CD14-positive monocyte (primary cell): Measurements from ENCODE around the gene RETREG1. TPM values are rescaled to one million over a fixed set of nuclear protein-coding genes. Genes with fewer than 3 reads are reported as not detected.

Source experiments
- DNase-seq, 3 donors: peaks; one replicate each; pipeline ENCODE4 v3.0.0-alpha.2; 2011 to 2022
- H2AFZ ChIP-seq: 2 replicates; pipeline ENCODE4 v1.6.0; 2012; ENCODE audit warnings: mild to moderate bottlenecking, low read depth, low read length, inconsistent platforms; ENCODE audit not compliant: insufficient read depth, poor library complexity, severe bottlenecking
- H3K27ac ChIP-seq, 2 donors: 1 replicate in 1 of 2; 2 replicates in 1 of 2; pipeline ENCODE4 v1.5.1; 2012 to 2013; ENCODE audit warnings: low read length in 2 of 2, control low read depth in 1 of 2, inconsistent platforms in 1 of 2, low read depth in 1 of 2, mild to moderate bottlenecking in 1 of 2
- H3K27me3 ChIP-seq, 2 donors: one replicate each; pipeline versions ENCODE4 v1.6.0 to v1.6.1; 2011 to 2013; ENCODE audit warnings: low read length in 2 of 2; ENCODE audit not compliant: control insufficient read depth in 2 of 2, insufficient read depth in 2 of 2
- H3K36me3 ChIP-seq, 2 donors: replicated peaks in 1 of 2; 1 replicate in 1 of 2; 2 replicates in 1 of 2; pipeline versions ENCODE4 v1.5.1 to v1.6.1; 2012 to 2013; ENCODE audit warnings: low read length in 2 of 2, control low read depth in 1 of 2, inconsistent platforms in 1 of 2, mild to moderate bottlenecking in 1 of 2; ENCODE audit not compliant: insufficient read depth in 2 of 2, control insufficient read depth in 1 of 2
- H3K4me1 ChIP-seq, 2 donors: 1 replicate in 1 of 2; 2 replicates in 1 of 2; pipeline versions ENCODE4 v1.5.1 to v1.6.1; 2012 to 2013; ENCODE audit warnings: low read length in 2 of 2, control low read depth in 1 of 2, inconsistent platforms in 1 of 2, mild to moderate bottlenecking in 1 of 2, moderate library complexity in 1 of 2; ENCODE audit not compliant: insufficient read depth in 2 of 2, control insufficient read depth in 1 of 2
- H3K4me2 ChIP-seq: replicated peaks from 2 replicates; pipeline ENCODE3; 2012; ENCODE audit warnings: low read length, moderate library complexity, mild to moderate bottlenecking; ENCODE audit not compliant: poor library complexity, severe bottlenecking; ENCODE audit errors: extremely low read depth
- H3K4me3 ChIP-seq, 3 experiments: fragments of 200-600 bp in 1 of 3; sonication (generic) in 1 of 3; replicated peaks in 1 of 3; 1 replicate in 2 of 3; 2 replicates in 1 of 3; pipeline ENCODE4 v1.5.1; 2011 to 2013; ENCODE audit warnings: low read length in 3 of 3, mild to moderate bottlenecking in 3 of 3, control low read depth in 2 of 3, low read depth in 2 of 3, inconsistent platforms in 1 of 3, moderate library complexity in 1 of 3
- H3K79me2 ChIP-seq: 2 replicates; pipeline ENCODE4 v1.6.0; 2012; ENCODE audit warnings: mild to moderate bottlenecking, control low read depth, inconsistent platforms, low read length, moderate library complexity; ENCODE audit not compliant: insufficient read depth
- H3K9ac ChIP-seq: 2 replicates; pipeline ENCODE4 v1.6.0; 2017; ENCODE audit warnings: low read length, mild to moderate bottlenecking; ENCODE audit not compliant: insufficient read depth, poor library complexity, severe bottlenecking
- H3K9me3 ChIP-seq, 2 donors: replicated peaks in 1 of 2; 1 replicate in 1 of 2; 2 replicates in 1 of 2; pipeline versions ENCODE4 v1.5.1 to v1.6.1; 2012 to 2013; ENCODE audit warnings: low read length in 2 of 2, control low read depth in 1 of 2; ENCODE audit not compliant: control insufficient read depth in 1 of 2, insufficient read depth in 1 of 2
- H4K20me1 ChIP-seq: 2 replicates; pipeline ENCODE4 v1.6.0; 2012; ENCODE audit warnings: mild to moderate bottlenecking, low read length, control low read depth, moderate library complexity; ENCODE audit not compliant: insufficient read depth
- H3K27ac Mint-ChIP-seq, 7 donors: one replicate each; pipeline ENCODE4 v1.8.0; 2020; ENCODE audit warnings: mild to moderate bottlenecking in 7 of 7, mixed read lengths in 7 of 7, moderate library complexity in 6 of 7, inconsistent platforms in 2 of 7
- H3K27me3 Mint-ChIP-seq, 3 donors: one replicate each; pipeline ENCODE4 v1.8.0; 2021 to 2022; ENCODE audit warnings: low read depth in 3 of 3, mild to moderate bottlenecking in 3 of 3, mixed read lengths in 3 of 3, moderate library complexity in 3 of 3, inconsistent platforms in 1 of 3
- H3K36me3 Mint-ChIP-seq, 2 donors: one replicate each; pipeline ENCODE4 v1.8.0; 2020; ENCODE audit warnings: mixed read lengths in 2 of 2, inconsistent platforms in 1 of 2, mild to moderate bottlenecking in 1 of 2
- H3K4me1 Mint-ChIP-seq: one replicate; pipeline ENCODE4 v1.8.0; 2020; ENCODE audit warnings: mild to moderate bottlenecking, mixed read lengths
- H3K4me3 Mint-ChIP-seq, 2 donors: one replicate each; pipeline ENCODE4 v1.8.0; 2020; ENCODE audit warnings: mild to moderate bottlenecking in 2 of 2, mixed read lengths in 2 of 2, moderate library complexity in 1 of 2
- H3K9me3 Mint-ChIP-seq, 7 donors: one replicate each; pipeline ENCODE4 v1.8.0; 2020 to 2022; ENCODE audit warnings: mixed read lengths in 7 of 7, mild to moderate bottlenecking in 6 of 7, moderate library complexity in 6 of 7, inconsistent platforms in 2 of 7
- CTCF ChIP-seq: fragments of 200-600 bp; IDR thresholded peaks from one replicate; pipeline ENCODE4 v1.8.0; 2022; ENCODE audit warnings: antibody characterized with exemption, mild to moderate bottlenecking
- WGBS: methylation state at CpG from one replicate; pipeline ENCODE4 v1.1.5; 2013; ENCODE audit warnings: missing lambda C conversion rate; ENCODE audit not compliant: insufficient coverage; 5-methylcytosine and 5-hydroxymethylcytosine counted together
- intact Hi-C, 2 donors: fragments of 100-400 bp; cut with micrococcal nuclease; formaldehyde crosslinking; loops; one replicate each; pipeline versions ENCODE4 v1.15.0 to v1.15.1; 2023
- polyA plus RNA-seq, 3 donors: library from polyadenylated mRNA; depleted of rRNA in 1 of 3; unstranded in 2 of 3; stranded (reverse) in 1 of 3; fragments of 300-500 nt in 2 of 3; fragments of >200 nt in 1 of 3; fragmentation: Illumina TruSeq in 2 of 3; gene quantifications; 1 replicate in 2 of 3; 2 replicates in 1 of 3; pipeline ENCODE4 v1.2.3, GENCODE V29; 2012 to 2021

RETREG1 gene
- polyA plus RNA-seq, 3 donors: 3.5 to 6.4 (median 4.7) TPM

DNA sequence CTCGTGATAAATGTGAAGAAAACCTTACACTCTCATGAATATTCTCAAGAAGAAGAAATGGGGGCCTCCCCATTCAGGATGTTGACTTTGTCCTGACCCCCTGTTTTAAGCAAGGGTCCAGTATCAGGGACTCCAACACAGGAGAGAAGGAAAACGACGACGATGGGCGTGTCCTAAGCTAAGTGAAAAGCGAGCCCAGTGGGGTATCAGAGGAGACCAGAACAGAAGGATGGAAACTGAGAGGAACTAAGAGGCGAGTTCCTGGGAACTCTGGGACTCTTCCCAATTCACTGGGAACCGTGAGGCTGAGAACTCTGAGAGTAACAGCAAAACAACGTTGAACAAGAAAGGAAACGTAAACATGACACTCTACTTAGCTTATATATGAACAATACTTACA is 14.6 kb downstream of the RETREG1 start:
- Mint-ChIP-seq H3K27me3 (peaks cover 0 to 1% (median 0%) of the 10 kb centered on the region in 3 donors), H3K9me3 (peaks cover 0 to 6% (median 3%) of the 10 kb centered on the region in 7 donors), H3K4me3 (no peak overlapping the region), H3K4me1 (peaks cover 17% of the 10 kb centered on the region), H3K36me3 (peaks cover 16 to 22% of the 10 kb centered on the region in 2 donors), H3K27ac (peak overlapping the region in 2 of 7 donors; percentile 57 to 62)
- DNase-seq: no peak
- 100% methylated on average over 4 of the region's 10 CpGs for WGBS
- no peak overlapping the region for H2AFZ ChIP-seq
- H3K4me2 ChIP-seq: no peak overlapping the region
- H3K36me3 ChIP-seq: peaks cover 0 to 4% of the 10 kb centered on the region in 2 donors
- H3K9ac ChIP-seq: no peak overlapping the region
- intact Hi-C loops: no loop called here
- H3K79me2 ChIP-seq: no peaks in the 10 kb centered on the region
- H3K4me3 ChIP-seq: no peak overlapping the region
- TF ChIP-seq CTCF: no peak
- peaks cover 8 to 11% of the 10 kb centered on the region in 2 donors for H3K4me1 ChIP-seq
- no peaks in the 10 kb centered on the region for H3K27me3 ChIP-seq
- H3K27ac ChIP-seq: no peak overlapping the region
- no peaks in the 10 kb centered on the region for H4K20me1 ChIP-seq
- H3K9me3 ChIP-seq: peaks cover 0 to 3% of the 10 kb centered on the region in 2 donors

GRCh38 chr5:16600946-16601345 is 15.9 kb downstream of the RETREG1 start:
- H3K9me3 Mint-ChIP-seq: peaks cover 0 to 4% (median 0%) of the 10 kb centered on the region in 7 donors
- H3K27ac Mint-ChIP-seq: peak overlapping the region in 5 of 7 donors; percentile 43 to 80 (median 72)
- peaks cover 8 to 11% of the 10 kb centered on the region in 2 donors for H3K4me1 ChIP-seq
- intact Hi-C loops: no loop called here
- H3K4me1 Mint-ChIP-seq: peaks cover 17% of the 10 kb centered on the region
- H3K36me3 Mint-ChIP-seq: peaks cover 11 to 15% of the 10 kb centered on the region in 2 donors
- peaks cover 0 to 4% of the 10 kb centered on the region in 2 donors for H3K36me3 ChIP-seq
- H3K4me3 ChIP-seq: no peak overlapping the region
- H3K4me2 ChIP-seq: peak overlapping the region; percentile 11
- H3K4me3 Mint-ChIP-seq: peak overlapping the region in 1 of 2 donors; percentile 7
- no peaks in the 10 kb centered on the region for H3K9me3 ChIP-seq
- TF ChIP-seq CTCF: no peak
- H3K9ac ChIP-seq: no peak overlapping the region
- 94% methylated on average over 2 of the region's 5 CpGs for WGBS
- H3K27me3 Mint-ChIP-seq: peaks cover 0 to 1% (median 0%) of the 10 kb centered on the region in 3 donors
- peak in 1 of 3 donors; percentile 30 for DNase-seq
- no peaks in the 10 kb centered on the region for H3K27me3 ChIP-seq
- H2AFZ ChIP-seq: peak overlapping the region; percentile 38
- no peaks in the 10 kb centered on the region for H4K20me1 ChIP-seq
- no peaks in the 10 kb centered on the region for H3K79me2 ChIP-seq
- H3K27ac ChIP-seq: peak overlapping the region in 1 of 2 donors; percentile 22
